ENCODE data around the gene SULT1C2.
"Not testable (repeated sequence)": the region's sequence is repeated elsewhere in the genome, so short reads cannot be mapped to it uniquely, and the experiment has no call there.

Gene SULT1C2

DNA sequence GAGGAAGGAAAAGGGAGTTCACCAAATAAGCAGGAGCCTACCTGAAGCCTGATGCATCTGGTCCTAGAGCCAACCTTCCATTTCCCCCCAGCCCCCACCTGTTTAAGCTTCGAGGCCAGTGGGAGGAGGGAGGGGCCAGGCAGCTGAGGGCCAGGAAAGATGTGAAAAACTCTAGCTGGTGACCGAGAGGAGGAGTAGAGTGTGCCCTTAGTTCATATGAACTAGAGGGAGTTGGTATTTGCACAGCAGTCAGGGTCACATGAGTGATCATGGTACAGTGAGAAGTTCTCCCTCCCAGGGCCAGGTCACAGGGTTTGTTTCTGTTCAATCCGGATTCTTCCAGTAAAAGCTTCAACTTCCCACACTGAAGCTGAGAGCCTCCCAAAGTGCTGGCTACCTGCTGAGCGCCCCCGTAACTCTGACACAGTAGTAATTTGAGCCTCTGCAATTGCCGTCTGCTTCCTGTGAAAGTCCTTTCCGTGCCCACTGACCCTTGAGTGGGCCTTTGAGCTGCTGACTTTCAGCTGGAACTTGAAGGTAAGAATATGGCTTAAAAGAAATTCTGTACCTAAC, at the start of gene SULT1C2:
SULT1C2 (plus strand) TSS at position 362 of the 573 bp plus-strand sequence. CDS start 4,773 bp downstream, outside the sequence.
- no peak for FAIRE-seq

DNA sequence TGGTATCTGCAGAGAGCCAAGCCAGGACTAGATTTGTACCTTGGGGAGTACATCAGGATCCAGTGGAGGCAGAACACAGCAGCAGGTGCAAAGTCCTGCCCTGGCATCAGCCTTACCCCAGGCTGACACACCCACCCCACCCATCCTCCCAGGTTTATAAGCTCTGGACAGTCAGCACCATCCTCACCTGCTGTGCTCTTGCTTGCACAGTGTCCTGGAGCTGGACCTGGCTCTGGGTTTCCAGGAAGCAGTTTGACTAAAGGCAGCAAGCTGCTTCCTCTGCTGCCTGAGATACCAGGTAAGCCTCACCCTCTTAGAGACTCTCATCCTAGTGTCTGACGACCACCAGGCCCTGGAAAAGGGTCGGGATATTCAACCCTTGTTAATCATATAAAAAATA, 48.9 kb upstream of the SULT1C2 start, which contains the start of gene SULT1C3:
SULT1C3 (plus strand) TSS at position 183 of the 400 bp plus-strand sequence. CDS start 7,227 bp downstream, outside the sequence.
- FAIRE-seq, result no peak

DNA sequence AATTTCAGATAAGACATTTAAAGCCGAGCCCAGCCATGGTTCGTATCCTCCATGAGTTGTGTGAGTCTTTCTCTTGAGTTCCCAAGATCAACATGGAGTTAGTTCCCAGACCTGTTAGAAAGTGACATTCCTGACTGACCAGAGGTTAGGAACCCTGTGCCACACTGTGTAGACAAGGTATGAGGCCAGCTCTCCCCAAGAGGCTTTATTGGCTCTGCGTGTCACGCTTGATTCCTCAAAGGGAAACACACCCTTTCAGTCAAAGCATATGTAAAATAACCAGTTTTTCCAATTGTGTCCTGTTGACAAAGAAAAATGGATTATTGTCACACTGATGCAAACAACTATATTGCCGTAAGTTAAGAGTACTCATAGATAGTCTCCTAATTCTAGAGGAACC, 47.7 kb upstream of the SULT1C2 start:
- FAIRE-seq, result no peak

DNA sequence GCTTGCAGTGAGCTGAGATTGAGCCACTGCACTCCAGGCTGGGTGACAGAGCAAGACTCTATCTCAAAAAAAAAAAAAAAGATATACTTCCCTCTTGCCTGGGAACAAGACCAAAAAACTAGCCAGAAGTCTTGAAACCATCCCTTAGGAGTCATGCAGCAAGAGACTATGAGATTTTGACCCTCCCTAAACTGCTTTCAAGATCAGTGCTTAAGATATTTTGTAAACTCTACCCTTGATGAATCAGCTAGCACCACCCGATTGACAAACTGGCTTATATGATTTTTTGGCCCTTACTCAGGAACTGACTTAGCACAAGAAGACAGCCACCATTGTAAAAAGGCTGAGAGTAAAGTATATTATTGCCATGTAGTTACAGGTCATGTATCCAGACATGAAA, 45.1 kb upstream of the SULT1C2 start:
- no peak for FAIRE-seq

DNA sequence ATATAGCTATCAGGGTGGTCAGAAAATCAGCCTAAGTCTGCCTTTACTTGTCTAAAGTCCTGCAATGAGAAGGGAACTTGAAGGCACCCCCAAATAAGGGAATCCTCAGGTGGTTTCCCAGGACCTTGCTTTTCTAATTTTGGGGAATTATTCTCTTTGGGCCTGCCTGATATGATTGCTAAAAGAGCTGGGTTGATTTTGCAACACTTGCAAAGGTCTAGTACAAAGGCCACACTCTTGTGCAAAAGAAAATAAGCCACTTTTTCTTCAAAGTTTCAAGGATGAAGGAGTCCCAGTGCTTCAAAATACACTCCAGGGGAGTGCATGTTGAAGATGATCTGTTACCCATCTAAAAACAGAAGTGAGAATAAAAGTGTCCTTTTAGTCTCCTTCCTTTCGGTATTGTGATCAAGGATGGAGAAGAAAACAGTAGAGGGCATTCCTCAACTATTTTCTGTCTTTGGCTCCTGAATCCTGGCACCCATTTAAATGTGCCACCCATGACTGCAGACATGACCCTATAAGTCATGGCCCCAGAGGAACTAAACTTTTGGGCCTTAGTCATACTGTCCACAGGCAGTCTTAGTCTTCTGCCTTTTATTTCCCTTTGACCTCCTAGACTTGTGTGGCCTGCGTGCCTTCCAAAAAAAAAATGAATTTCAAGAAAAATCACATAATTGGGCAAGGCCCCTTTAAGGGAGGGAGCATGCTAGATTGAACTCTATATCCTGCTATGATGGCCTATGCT, 43.9 kb upstream of the SULT1C2 start:
- FAIRE-seq, result no peak

DNA sequence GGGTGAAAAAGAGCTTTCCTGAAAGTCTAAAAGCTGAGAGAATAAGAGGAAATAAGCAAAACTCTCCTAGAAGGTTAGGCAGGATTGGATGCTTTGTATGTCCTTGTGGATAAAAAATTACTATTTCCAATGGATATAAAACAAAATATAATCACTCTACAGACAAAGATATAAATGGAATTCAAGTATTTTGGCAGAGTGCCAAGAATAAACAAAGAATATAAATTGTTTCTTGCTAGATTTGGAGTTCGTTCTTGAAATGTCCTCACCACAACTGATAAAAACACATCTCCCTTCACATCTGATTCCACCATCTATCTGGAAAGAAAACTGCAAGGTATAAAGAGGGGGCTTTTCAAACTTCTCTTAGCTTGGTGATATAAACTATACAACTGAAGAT, 35.6 kb upstream of the SULT1C2 start:
- no peak for FAIRE-seq

DNA sequence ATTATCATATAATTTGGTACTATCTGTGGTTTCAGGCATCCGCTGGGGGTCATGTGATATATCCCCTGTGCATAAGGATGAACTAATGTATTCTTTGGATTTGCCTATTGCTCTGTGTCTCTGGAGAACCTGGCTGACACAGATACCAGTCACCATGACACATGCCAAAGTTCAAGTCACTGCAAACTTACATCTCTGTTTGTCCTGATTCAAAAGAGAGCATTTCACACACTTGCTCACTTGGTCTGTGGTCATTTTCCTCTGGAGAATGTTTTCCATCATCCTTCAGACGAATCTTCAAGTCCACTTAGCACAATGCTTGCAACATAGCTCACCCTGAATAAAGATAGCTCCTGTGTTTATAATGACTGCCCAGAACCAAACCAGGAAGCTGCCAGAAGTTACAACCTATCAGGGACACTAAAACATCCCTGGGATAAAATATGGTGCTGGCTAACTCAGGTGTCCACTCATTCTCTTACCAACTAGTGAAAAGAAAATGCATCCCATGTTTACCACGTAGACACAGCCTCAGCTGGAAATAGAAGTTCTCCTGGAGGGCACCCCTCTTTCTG, 30.9 kb upstream of the SULT1C2 start:
- no peak for FAIRE-seq

DNA sequence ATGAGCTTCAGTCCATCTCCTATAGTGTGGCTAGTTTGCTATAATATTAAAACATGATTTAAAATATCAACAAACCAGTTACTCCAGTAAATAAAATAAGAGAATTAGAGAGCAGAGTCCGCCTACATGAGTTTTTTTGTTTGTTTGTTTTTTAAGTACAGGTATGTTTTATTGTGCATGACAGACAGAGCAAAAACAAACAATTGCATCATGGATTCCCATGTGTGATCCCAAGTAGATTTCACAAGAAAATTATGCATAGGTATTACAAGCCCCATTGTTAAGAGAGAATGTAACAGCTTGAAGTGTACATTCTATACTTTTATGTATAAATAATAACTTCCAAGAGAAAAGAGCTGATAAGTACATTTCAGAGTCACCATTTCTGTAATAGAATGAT, 27.9 kb upstream of the SULT1C2 start:
- no peak for FAIRE-seq

DNA sequence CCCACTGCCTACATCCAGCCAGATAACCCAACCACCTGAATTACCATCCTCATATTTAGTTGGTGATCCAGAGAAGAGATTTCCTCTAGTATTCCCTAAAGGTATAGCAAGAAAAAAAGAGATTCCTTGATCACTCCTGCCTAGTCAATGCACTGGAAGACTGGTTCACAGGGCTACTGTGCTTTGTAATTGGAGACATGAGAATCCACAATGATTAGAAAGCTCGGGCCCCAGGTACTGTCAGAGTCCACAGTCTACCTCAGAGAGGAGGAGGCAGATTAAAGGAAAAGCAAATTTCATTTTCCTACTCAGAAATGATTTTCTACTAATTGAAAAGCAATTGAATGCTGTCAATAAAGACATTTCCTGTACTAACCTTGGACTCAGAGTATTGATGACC, 26.7 kb upstream of the SULT1C2 start:
- no peak for FAIRE-seq

DNA sequence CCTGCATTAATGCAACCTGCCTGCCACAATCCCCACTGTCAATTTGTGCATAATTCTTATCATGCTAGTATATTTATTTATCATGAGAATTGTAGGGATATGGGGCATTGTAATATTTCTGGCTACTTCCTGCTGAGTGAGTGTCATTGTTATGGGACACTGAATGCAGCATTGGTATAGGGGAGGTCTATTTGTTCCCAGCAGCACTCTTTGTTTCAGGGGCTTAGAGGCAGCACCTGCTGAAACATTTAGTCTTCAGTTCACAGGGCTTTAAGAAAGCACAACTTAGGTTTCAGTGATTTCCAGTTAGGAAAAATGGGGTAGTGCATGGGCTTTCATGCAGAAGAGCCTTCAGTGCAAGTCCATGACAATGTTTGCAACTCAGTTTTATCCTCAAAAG, 25.3 kb upstream of the SULT1C2 start:
- no peak for FAIRE-seq

DNA sequence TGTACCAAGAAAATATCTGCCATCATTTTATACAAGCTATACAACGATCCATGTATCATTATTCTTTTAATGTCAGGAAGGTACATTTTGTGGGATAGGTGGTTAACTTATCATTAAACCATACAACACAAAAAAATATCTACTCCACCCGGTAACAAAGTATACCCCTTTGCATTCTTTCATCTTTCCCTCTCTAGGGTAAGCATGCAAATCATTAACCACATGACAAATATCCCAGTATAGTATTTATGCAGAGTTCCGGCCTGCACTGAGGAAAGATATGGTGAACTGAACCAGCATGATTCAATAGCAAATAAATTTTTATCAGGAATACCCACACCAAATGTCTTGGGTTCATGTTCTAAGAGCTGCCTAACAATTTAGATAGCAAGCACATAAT, 22.5 kb upstream of the SULT1C2 start:
- no peak for FAIRE-seq

DNA sequence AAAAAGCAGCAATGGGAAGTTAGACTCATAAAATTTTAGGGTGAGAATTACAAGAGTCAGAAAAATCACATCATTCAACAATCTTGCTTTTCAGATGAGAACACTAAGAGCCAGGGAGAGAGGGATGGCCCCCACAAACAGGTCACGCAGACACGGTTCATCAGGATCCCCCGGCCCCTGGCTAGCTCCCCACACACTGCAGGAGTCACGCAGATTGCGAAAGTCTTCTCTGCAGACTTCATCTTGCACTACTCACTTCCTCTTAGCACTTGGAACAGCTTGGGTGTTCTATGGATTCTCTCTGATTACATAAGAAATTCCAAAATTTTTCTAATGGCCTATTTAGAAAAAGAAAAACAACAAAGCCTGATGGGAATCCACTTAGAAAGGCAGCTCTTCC, 21.6 kb upstream of the SULT1C2 start:
- FAIRE-seq, result peak; percentile 90

DNA sequence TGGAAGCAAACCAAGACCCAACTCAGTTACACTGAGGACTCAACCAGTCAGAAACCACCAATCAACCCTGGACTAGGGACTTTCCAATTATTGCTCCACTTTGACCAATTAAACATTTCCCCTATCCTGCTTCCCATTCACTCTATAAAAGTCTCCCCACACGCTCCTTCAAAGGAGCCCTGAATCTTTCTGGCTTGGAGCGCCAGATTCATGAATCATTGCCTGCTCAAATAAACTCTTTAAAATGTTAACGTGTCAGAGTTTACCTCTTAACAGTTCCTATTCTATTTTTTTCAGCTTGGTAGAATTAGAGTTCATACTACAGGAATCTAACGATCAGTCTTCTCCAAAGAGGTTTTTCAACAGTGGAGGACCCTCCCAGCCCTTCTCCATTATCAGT, 20.7 kb upstream of the SULT1C2 start:
- no peak for FAIRE-seq

DNA sequence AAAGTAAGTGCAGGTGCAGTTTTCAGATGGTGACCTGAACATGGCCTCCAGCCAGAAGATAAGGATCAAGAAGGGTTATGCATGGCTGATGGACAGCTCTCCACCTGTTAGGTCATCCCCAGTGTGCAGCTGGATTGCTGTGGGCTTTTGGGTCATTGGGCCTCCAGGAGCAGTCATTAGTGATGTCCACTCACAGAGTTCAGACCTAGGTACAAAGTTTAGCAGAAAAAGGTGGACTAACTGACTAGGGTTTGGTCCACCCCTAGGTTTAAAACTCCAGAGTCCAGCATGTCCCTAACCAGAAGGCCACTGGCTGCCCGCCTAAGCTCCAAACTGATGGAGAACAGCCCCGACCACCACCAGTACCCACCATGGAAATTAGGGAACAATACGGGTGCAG, 18.3 kb upstream of the SULT1C2 start:
- FAIRE-seq, result no peak

DNA sequence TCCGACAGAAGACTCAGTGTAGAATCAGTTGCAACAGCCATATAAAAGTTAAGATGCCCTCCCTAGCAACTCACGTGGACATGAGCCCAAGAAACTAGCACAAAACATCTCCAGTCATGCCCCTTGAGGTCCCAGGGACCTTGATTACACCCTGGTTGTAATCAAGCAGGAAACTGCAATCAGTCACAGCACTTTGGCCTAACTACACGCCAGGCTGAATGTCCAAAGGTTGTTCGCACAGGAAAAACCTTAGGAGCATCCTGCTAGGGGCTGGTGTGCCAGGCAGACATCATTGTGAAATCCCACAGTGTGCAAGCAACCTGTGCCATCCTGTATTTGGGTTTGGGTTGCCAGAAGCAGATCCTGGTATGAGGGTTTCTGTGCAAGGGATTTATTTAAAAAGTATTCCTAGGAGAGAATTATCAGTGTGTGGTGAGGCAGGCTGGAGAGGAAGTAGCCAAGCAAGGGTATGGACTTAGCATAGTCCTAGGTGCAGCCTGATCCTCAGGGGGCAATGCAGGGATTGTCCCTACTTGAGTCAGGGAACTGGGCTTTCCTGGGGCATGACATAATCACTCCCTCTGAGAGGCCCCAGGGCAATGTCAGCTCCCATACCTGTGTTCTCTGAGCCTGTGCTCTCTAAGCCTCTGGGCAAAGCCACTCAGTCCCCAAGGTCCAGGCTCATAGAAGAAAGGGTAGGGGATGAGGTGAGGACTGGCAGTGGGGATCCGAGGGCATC, 17.8 kb upstream of the SULT1C2 start:
- FAIRE-seq, result no peak

DNA sequence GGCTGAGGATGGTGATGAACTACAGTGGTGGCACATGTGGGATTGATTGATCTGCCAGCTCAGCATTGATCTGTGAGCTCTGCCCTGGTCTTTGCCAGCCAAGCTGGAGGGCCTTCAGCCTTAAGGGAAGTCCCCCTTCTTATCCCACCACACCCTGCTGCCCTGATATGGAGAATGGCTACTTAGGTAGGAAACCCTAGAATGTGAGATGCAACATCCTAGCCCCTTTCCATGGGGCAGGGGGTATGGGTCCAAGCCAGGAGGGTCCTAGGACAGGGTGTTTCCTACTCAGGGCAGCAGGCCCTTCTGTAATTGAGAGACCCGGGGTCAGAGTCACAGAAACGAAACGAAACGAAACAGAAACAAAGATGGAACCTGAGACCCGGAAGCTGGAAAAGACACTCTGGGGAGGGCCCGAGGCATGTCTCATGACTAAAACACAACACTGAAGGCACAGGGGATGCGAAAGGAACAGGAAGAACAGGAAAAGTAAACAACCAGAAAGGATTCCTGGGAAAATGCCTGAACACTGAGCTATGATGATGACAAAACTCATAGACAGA, 16.9 kb upstream of the SULT1C2 start:
- FAIRE-seq, result peak; percentile 70

DNA sequence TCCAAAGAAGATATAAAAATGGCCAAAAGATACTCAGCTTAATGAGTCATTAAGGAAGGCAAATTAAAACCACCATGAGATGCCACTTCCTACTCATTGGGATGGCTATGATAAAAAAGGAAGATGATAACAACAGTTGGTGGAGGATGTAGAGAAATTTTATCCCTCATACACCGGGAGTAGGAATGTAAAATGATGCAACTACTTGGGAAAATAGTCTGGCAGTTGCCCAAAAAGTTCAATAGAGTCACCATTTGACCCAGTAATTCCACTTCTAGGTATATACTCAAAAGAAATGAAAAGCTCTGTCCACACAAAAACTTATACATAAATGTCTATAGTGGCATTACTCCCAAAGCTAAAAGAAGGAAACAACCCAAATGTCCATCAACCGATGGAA, 10.1 kb upstream of the SULT1C2 start:
- FAIRE-seq, result no peak

DNA sequence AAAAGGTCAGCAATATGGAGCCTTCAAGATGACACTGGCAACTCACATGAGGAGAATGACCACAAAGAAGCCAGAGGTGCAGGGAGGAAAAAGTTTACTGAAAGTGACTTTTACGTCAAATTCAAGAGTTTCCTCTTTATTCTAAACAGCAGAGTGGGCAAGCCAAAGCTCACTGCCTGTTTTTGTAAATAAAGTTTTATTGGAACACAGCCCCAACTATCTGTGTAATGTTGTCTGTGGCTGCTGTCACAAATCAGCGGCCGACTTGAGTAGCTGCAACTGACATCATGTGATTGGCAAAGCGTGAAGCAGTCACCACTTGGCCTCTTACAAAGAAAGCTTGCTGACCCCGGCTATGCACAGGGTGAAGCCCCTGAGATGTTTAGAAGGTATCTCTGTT, 9.2 kb upstream of the SULT1C2 start:
- FAIRE-seq, result no peak

DNA sequence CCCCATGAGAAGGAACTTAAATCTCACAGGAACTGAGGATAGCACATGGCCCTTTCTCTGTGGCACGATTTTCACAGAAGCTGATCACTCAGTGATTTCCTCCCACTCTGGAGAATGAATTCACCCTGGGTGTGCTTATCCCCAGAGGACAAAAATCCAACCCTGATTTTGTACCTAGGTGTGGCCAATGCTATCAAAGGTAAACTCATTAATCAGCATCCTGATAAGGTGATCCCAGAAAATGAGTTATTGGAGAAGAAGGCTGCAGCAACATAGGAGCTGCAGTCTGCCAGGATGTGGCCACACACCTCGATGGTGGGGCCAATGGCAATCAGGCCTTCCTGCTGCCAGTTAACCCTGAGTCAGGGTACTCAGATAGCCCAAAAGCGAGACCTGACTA, 8.2 kb upstream of the SULT1C2 start:
- FAIRE-seq, result no peak

DNA sequence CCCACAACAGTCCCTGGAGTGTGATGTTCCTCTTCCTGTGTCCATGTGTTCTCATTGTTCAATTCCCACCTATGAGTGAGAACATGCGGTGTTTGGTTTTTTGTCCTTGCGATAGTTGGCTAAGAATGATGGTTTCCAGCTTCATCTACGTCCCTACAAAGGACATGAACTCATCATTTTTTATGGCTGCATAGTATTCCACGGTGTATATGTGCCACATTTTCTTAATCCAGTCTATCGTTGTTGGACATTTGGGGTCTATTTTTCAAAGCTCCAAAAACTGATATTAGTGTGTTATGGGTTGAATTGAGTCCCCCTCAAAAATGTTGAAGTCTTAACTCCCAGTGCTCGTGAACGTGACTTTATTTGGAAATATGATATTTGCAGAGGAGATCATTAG, 4.1 kb upstream of the SULT1C2 start:
- FAIRE-seq, result not testable (repeated sequence)

DNA sequence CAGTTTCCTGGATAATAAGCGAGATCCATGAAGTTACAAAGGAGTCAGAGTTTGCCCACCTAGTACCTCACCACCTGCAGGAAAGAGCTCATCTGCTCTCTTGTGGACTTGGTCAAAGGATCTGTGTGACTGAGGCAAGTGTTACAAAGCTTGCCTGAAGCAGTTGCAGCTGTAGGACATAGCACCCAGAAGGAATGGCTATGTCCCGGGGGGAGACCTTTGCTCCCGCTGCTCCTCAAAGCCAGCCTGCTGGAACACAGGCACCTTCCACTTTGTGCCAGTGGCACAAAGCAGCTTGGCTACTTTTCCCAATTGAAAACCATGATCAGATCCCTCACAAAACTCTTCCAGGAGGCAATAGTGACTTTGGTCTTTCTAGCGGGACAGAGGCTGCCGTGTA, 3.1 kb upstream of the SULT1C2 start:
- no peak for FAIRE-seq

DNA sequence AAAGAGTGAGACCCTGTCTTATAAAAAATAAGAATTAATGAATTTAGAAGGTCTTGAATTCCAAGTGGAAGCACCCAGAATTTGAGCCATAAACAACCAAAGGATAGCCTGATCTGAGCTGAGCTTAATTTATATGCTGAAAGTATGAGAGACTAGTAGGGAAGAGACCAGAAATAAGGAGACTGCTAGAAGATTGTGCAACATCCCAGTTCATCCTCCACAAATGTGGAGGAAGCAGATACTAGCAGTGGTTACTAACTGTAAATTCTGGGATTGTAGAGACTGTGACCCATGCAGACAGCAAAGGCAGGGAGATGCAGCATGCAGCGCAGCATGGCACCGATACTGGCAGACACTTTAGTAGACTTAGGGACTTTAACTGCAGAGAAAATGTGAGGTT, 1.5 kb upstream of the SULT1C2 start:
- no peak for FAIRE-seq

DNA sequence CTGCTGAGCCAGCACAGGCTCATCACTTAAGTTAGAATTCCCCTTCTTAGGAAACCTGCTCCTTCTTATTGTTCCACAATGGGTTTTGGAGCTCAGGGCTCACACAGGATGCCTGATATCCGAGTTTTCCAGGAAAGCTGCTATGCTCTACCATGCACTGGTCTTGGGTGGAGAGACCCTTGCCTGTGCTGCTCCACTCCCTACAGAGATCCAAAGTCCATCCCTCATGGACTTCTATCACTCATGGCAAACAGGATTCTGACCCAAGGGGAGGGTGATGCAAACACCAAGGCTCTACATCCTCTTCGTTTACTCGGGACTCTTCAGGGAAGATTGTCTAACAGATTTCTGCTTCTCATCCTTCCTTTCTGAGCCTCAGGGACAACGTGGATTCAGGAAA, 5.2 kb downstream of the SULT1C2 start:
- no peak for FAIRE-seq

Data from endometrium (tissue), 2 donors.